SK-MEL-5 (cell line): ENCODE measurements around the gene ACVR1B. TPM values are rescaled to one million over a fixed set of nuclear protein-coding genes. Genes with fewer than 3 reads are reported as not detected.

ENCODE experiments used
- DNase-seq: peaks from one replicate; pipeline ENCODE4 v3.0.0-alpha.2; 2016; ENCODE audit warnings: low read depth, low spot score
- in situ Hi-C: cut with HindIII; loops from 2 replicates; pipeline ENCODE4 v1.10.0; 2016; ENCODE audit warnings: low sequenced_read_pairs, high pct_unique_total_duplicates, low pct_unique_long_range_greater_than_20kb
- polyA plus RNA-seq, 2 experiments: library from polyadenylated mRNA; depleted of rRNA; stranded (reverse); fragments of >200 nt; gene quantifications; 2 replicates each; pipeline ENCODE4 v1.2.3, GENCODE V29; 2015
- total RNA-seq: library from RNA; depleted of rRNA; stranded (reverse); fragments of >200 nt; shearing (Covaris generic); gene quantifications from 2 replicates; pipeline ENCODE4 v1.2.3, GENCODE V29; 2014; rRNA removed

The ACVR1B gene
- total RNA-seq, result 6.3 and 6.4 TPM in 2 replicates
- 16.3 and 22.0 TPM in 2 replicates for polyA plus RNA-seq (2015; cell fraction: cytosol; rRNA removed)
- polyA plus RNA-seq (2015; cell fraction: nucleus; rRNA removed), result 5.7 and 6.5 TPM in 2 replicates

DNA sequence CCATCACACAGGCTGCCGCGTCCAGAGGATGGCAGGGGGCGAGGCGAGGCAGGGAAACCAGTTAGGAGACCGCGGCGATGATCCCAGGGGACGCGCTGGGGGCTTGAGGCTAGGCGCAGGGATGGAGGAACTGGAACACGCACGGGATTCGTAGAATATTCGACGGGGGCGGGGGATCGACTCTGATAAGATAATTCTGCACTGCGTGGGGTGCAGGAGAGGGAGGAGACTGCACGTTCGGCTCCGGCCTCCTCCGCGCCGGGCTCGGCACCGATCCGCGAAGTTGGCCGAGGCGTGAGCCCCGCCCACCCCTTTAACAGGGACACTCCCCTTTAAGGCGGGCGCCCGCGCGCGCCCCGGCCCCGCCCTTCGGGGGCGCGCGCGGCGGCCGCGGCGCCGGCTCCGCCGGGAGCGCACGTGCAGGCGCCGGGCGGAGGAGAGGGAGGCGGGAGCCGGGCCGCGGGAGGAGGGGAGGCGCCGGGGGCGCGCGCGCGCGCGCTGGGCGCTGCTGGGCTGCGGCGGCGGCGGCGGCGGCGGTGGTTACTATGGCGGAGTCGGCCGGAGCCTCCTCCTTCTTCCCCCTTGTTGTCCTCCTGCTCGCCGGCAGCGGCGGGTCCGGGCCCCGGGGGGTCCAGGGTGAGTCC is at the start of gene ACVR1B:
TSS of gene ACVR1B (plus strand) at position 501 of the 644 bp plus-strand sequence. CDS start at position 546, 45 bp downstream.
- peak; percentile 90 for DNase-seq
- in situ Hi-C loops, result no loop called here

DNA sequence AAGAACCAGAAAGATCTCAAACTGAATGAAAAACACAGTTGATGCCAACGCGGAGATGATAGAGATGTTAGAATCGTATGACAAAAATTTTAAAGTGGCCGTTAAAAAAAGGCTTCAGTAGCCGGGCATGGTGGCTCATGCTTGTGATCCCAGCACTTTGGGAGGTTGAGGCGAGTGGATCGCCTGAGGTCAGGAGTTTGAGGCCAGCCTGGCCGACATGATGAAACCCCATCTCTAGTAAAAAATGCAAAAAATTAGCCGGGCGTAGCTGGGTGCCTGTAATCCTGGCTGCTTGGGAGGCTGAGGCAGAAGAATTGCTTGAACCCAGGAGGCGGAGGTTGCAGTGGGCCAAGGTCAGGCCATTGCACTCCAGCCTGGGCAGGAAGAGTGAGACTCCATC is 49.6 kb upstream of the ACVR1B start:
- DNase-seq, result no peak
- in situ Hi-C loops, result no loop called here

DNA sequence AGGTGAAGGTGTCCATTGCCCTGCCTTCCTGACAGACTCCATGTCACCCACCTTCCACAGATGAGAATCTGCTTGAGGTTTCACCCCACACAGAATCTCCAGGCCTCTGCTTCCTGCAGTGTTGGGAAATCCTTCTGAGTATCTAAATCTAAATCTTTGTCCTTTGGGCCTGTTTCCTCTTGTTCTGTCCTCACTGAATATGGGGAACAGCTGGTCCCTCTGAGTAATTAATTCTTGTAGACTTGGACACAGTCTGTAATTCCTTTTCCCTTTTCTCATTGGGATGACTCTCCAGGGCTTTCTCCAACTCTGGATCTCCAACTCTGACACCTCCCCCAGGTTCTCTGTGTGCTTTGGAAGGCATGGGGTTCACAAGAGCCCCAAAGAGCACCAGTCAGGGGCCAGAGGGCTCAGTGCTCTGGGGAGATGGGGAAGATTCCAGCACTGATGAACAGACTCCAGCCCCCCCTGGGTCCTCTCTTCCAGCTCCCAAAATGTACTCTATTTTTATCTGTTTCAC is 46.5 kb upstream of the ACVR1B start:
- in situ Hi-C loops, result no loop called here
- no peak for DNase-seq

DNA sequence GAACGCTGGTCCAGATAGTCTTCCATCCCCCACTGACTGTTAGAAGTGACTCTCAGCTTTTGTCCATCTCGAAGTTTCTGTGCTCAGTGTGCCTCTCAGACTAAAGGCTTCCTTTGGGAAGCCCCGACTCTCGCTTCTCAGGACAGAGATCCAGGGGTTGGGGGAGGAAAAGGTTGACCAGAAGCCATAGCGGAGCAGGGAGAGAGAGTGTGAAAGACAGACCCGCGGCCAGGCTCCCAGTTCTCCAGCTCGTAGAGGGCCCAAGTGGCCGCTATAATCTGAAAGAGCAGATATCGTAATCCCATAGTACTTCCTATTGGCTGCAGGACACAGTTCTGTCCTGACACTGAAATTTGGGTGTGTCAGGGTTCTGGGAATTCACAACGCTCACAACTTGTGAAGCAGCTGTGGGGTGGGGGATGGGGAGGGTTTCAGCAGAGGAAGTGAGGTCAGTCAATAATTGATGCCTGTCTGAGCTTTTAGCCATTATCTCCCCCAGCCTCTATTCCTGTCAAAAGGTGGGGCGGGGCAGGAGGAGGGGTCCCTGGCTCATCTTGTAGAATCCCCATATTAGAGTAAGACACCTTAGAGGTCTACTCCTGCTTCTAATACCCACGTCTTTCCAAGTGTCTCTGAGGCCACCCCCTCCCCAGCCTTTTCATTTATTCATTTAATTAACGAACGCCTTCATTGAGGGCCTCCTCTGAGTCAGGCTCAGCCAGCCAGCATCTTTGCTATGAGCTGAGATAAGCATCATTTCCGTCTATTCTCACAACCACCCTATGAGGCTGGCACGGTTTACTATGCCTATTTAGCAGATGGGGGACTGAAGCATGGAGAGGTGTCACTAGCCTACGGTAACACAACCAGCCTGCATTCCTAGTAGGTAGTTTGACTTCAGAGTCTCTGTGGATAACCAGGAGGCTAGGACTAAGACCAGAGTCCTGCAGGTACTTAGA is 45.7 kb upstream of the ACVR1B start:
- in situ Hi-C loops, result no loop called here

GRCh38 chr12:51906430-51907082 is 44.9 kb upstream of the ACVR1B start:
- no peak for DNase-seq
- in situ Hi-C loops, result no loop called here

More for the DNA sequence above, 45.7 kb upstream of the ACVR1B start:
- DNase-seq, result no peak

DNA sequence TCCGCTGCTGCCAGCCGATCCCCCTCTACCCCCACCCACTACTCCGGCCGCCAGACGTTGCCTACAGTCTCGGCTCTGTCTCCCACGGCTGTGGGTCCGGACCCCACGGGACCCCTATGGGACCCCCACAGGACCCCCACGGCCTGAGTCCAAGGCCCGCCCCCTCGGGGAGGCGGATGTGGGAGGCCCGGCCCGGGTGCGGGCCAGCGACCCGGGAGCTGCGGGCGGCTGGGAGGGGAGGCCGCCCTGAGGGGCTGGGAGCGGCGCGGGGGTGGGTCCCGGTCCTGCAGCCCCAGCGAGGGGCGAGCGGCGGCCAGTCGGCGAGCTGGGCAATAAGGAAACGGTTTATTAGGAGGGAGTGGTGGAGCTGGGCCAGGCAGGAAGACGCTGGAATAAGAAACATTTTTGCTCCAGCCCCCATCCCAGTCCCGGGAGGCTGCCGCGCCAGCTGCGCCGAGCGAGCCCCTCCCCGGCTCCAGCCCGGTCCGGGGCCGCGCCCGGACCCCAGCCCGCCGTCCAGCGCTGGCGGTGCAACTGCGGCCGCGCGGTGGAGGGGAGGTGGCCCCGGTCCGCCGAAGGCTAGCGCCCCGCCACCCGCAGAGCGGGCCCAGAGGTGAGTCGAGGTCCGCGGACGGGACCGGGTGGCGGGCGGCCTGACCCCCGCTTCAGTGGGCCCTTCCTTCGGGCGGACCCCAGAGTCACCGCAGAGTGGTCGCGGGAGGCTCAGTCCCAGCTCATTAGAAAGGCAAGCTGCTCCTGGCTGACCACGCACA is 44.2 kb upstream of the ACVR1B start, which contains the start of gene ACVRL1:
TSS of gene ACVRL1 (plus strand) at position 422 of the 773 bp plus-strand sequence. CDS start 4,971 bp downstream, outside the sequence.
- in situ Hi-C loops, result no loop called here
- DNase-seq, result no peak

DNA sequence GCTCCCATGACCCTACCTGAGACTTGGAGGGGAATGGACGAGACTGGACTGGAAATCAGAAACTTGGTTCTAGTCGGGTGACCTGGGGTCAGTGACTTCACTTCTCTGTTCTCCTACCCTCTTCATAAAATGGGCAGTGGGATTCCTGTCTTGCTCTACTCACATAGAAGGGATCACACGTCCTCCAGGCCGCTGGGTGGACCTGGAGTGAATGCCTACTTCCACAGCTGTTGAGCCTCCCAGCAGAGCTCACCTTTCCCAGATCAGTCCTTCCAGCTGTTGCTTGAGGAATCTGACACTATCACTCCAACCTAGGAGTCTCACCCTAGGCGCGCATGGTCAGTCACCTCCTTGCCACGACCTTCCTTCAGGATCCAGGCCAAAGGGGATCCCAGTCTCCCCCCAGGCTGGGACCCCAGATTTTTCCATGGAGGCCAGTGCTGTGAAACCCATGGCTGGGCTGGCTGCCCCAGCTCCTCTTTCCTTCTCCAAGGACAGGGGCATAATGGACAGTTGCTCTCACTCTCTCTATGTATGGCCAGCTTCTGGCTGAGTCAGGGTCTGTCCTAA is 43.6 kb upstream of the ACVR1B start:
- DNase-seq, result no peak
- in situ Hi-C loops, result no loop called here

DNA sequence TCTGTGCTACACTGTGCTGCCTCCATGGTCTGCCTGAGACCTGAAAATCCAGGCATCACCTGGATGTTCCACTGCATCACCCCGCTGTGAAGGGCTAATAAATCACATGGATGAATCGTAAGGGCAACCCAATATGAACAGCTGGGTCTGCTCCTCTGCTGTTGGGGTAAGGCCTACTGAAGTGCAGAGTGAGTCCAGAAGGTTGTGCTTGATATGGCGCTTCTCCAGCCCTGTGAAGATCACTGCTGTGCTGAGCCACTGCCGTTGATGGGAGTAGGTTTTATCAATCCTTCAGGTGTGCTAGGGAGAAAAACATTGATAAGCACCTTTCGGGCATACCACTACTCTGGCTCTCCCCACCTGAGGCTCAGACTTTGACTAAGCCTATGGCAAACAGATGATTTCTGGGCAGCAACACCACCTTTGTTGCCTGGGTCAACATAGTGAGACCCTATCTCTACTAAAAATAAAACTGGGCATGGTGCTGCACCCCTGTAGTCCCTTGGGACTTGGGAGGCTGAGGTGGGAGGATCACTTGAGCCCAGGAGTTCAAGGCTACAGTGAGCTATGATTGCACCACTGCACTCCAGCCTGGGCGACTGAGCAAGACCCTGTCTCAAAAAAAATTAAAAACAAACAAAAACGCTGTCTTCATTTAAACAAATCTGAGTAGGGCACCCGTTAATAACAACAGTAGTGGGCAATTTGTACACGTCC is 42.5 kb upstream of the ACVR1B start:
- in situ Hi-C loops, result no loop called here
- DNase-seq, result no peak

- no peak for DNase-seq
- in situ Hi-C loops, result no loop called here
These were observed 41.3 kb upstream of the ACVR1B start for GRCh38 chr12:51910168-51910567.

- no peak for DNase-seq
- in situ Hi-C loops, result no loop called here
These were observed 40.8 kb upstream of the ACVR1B start for GRCh38 chr12:51910691-51911090.

GRCh38 chr12:51911307-51911706 is 40.2 kb upstream of the ACVR1B start:
- in situ Hi-C loops, result no loop called here

DNA sequence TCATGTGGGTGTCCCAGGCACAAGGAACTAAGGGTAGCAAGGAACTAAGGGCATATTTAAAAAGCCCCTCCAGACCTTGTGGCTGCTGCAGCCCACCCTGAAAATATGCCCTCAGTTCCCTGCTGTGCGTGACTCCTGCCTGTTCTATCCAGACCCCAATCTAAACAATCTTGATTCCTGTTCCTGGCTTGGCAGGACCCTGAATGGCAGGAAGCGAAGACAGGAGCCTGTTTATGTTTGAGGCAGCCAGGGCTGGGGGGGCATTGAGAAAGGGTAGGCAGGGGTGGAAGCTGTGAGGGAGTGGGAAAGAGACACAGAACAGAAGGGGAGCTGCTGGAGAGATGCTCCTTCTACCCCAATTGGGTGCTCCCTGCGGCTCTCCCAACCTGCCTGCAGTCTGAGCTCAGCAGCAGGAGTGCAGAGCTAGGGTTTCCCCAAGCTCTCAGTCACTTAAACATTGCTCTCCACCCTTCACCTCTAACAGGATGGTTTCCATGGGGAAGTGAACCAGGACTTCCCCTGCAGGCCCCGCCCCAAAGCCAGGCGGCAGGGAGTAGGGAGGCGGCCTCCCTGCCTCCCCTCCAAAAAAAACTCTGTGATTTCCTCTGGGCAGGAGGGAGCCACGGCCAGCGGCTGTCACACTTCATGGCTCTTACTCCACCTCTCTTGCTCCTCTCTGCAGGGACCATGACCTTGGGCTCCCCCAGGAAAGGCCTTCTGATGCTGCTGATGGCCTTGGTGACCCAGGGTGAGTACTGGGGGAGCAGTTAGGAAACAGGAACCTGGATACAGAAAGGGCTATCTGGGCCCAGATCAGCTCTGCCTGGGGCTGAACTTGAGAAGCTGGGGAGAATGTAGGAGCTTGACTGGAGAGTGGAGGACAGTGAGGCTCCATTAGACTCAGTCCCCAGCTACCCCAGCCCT is 39.4 kb upstream of the ACVR1B start:
- DNase-seq, result no peak
- in situ Hi-C loops, result no loop called here

More at GRCh38 chr12:51911307-51911706, 40.2 kb upstream of the ACVR1B start:
- DNase-seq, result no peak

- DNase-seq, result no peak
- in situ Hi-C loops, result no loop called here
These were observed 38.1 kb upstream of the ACVR1B start for GRCh38 chr12:51913071-51914033.
